Measurements from ENCODE around the gene DTNB.

The DTNB gene

DNA sequence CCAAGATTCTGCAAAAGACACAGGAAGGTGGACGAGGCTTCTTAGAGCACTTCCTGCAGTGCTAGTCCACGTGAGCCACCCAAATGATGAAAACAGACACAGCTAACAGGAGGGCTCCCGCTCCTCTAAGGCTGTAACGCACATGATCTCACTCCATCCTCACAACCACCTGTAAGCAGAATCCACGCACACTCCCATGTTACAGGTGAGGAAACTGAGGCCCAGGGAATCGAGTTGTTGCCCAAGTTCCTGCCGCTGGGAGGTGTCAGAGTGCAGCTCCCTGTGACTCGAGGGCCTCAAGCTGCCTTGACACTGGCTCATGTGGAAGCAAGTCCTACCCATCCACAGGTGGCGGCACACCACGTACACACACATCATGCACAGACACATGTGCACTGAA is 336.1 kb downstream of the DTNB start:
- no peak for DNase-seq

DNA sequence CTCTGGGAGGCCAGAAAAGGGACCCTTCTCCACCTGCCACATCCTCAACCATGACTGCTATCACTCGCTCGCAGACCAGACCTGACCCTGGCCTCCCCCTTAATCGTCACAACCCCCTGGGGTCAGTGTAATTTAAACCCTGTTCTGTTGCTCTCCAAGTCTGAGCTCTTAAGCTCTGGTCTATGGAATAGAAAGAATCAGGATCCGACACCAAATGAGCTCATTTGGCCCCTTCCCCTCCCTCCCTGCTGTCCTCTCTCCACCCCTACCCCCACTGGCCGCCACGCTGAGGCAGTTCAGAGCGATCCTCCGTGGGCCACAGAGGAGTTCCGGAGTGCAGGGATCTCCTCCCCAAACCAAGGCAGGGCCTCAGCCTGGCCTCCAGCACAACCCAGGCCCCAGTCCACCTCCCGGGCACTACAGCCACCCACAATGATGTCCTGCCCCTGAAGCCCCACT is 337.0 kb downstream of the DTNB start:
- no peak for DNase-seq

DNA sequence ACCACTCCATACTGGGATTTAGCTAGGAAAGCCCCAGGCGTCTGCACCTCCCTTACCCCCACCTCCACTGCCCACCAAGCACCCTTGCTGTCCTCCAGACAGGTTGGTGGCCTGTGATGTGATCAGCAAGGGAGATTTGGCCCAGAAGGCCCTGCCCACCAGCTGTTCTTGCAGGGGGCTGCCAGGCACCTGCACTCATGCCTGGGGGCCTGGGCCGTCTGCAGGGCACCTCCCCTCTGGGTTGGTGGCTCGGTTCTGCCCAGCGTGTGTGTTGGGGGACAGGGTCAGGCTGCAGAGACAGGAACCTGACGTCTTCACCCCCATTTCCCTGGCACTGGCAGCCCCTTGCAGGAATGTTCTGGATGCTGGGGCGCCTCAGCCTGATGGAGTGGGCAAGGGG is 337.4 kb downstream of the DTNB start:
- DNase-seq = no peak

DNA sequence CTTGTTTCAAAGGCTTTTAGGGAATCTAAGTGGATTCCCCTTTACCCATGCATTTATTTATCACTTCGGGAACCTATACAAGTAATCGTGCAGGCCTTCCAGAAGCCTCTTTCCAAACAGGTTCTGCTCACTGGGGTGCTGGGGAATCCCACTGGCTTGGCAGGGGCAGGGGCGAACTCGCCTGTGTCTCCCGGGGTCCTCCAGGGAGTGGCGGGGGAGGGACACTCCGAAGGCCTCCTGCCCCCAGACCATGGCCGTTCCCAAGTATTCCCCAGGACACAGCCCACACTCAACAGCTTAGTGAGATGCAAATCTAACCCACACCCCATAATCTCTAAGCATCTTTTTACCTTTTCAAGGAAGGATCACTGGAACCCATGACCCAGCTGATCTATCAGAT is 338.2 kb downstream of the DTNB start:
- no peak for DNase-seq

DNA sequence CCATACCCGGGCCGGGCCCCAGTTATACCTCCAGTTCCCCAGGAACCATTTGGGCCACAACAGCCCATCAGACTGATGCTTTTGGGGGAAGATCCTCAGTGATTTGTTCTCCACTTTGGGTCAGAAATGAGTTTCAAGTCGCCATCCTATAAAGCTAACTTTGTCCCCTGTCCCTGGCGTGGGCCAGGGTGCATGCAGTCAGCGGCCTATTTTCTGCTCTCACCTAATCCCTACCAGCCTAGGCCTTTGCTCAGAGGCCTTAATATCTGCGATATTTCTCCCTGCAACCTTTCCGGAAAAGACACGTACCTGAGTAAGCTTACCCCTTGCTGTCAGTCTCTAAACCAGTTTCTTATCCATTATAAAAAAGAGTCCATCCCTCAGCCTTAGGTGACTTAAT is 338.9 kb downstream of the DTNB start:
- DNase-seq = no peak

DNA sequence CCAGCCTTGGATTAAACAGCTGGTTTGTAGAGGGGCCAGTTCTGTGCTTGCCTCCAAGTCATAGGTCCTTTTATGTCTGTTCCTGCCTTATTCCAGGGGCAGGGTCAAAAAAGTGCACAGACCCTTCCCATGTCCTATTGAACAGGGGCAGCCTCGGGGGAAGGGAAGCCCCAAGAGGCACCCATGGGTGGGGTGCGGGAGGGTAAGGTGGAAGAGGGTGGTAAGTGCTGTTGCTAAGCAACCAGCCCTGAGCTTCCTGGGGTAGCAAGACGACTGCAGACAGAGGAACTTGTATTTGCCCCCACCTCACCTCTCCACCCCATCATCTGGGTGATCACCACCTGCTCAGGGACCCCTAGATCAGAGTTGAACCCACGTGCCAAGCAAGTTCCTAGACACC is 339.4 kb downstream of the DTNB start:
- DNase-seq = peak; percentile 61

DNA sequence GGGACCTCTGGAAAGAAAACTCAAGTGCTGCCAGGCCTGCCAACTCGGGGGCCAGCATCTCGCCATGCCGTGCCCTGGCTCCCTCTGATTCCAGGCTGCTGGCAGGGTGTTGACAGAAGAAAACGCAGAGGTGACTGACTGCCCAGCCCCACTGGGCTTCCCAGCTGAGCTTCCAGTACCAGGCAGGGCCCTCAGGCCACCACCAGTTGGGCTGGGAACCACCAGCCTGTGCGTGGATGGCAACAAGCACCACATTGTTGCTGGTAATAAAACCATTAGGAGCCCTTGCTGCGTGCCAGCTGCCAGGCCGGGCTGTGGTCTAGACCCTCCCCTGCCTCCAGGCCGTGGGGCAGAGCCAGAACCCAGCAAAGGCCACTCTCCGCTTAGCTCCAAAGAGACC is 340.8 kb downstream of the DTNB start:
- no peak for DNase-seq

DNA sequence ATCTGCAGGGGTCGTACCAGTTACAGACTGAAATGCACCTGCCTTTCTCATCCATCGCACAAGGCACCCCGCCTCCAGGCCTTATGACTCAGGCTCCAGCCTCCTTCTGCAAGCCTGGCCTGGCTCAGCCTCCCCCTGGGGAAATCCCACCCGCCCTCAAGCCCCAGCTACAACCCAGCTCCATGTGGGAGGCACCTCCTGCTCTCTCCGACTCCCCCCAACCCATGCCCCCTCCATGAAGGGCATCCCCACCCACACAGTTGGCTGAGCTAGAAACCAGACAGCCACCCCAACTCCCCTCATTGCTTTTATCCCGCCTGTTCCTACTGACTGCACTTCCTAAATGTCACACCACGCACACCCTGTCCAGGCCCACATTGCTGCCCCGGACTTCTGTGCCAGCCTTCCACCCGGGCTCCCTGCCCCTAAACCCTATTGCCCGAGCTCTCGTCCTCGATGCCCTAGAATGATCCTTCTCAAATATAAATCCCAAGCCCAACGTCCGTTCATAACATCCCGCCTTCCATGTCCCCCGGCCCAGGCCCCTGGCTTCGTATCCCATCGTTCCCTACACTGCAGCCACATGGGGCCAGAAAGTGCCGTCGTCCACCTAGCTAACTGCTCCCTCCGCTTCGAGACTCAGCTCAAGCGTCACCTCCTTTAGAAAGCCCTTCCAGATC is 341.6 kb downstream of the DTNB start:
- peak; percentile 80 for DNase-seq

DNA sequence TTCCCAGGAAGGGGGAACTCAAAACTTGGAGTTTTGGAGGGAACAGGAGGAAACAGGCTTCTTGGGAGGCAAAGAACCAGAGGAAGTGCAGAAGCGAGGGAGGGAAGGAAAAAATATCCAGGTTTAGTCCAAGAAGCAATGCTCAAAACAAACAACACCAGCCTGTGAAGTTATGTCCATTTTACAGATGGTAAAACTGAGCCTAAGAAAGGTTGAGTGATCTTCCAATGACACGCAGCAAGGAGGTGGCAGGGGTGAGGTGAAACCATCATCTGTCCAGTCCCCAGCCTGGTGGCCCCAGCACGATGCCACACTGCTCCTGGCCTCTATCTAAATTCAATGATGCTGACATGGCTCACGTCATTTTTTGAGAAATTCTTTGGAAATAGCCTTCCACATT is 342.4 kb downstream of the DTNB start:
- DNase-seq = no peak

DNA sequence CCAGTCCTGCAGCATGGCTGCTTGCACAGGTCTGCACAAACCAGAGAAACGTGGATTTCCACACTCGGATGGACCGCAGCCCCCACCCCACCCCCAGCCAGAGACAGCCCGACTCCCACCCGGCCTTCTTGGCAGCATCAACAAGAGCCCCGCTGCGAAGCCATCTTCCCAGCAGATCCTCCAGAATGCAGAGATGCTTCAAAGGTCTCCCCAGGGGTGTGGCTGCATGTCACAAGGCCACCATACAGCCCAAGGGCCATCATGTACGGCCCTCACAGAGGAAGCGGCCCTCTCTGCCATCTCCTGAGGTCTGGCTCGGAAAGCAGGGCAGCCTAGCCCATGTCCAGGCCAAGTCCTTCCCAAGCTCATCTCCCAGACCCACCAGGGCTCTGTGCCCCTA is 343.1 kb downstream of the DTNB start:
- no peak for DNase-seq

DNA sequence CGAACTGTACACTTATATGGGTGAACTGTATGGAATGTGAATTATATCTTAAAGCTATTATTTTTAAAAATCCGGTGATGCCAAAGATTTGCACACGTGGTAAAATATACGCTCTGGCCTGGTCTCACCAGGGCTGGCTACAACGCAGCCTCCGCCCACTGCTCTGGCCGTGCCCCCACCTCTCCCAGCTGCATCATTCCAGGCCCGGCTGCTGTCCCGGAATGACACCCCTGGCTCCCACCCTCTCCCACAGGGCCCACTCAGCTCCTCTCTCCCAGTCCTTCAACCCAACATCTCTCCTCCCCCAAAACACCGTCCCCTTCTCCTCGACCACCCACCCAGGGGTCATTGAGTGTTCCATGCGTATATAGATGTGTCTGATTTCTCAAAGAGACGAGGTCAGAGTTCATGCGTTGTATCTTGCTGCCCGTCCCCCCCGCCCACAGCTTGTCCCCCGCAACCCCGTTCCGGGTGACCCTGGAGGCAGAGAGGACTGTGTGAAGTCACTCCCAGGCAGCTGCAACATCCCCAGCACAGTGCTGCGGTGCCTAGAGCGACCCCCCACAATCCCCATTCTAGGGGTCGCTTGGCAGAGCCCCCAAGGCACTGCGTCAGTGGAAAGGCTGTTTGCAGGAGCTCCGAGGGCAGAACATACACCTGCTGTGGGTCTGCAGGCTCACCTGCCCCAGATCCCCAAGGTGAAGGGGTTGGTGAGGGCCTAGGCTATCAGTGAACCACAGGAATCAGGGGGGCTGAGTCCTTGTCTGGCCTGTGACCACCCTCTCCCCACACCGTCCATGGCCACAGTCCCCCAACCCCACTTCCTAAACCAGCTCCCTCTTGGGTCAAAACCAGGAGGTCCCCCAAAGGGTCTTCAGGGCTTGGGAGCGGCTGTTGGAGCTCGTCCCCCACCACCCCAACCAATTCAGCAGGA is 345.0 kb downstream of the DTNB start:
- no peak for DNase-seq
